ENCODE measurements around the gene KCNC2.

- TF ChIP-seq CTCF (IDR thresholded peaks at IDR 0.05; ENCODE audit: low read length) = no peak
- TF ChIP-seq EZH2 (optimal IDR thresholded peaks at IDR 0.05; ENCODE audit: low read depth, low read length) = no peak
- no peak for TF ChIP-seq EZH2phosphoT487 (IDR thresholded peaks at IDR 0.05; ENCODE audit: low read length)
Measured at GRCh38 chr12:75086091-75087038, 123.3 kb downstream of the KCNC2 start.

All from MM.1S (cell line).